ENCODE results near the gene NAA35.

- TF ChIP-seq CTCF (IDR thresholded peaks at IDR 0.05) (no peak), POLR2A (IDR thresholded peaks at IDR 0.05) (no peak)
Observed at GRCh38 chr9:85969727-85970126, 28.8 kb downstream of the NAA35 start.

All from tibial nerve (tissue), 3 donors.